SJCRH30 (cell line): ENCODE data around the gene EXPH5. TPM values are rescaled to one million over a fixed set of nuclear protein-coding genes. Genes with fewer than 3 reads are reported as not detected.

Source experiments
- total RNA-seq: library from RNA; depleted of rRNA; stranded (reverse); fragments of >200 nt; shearing (Covaris generic); gene quantifications from 2 replicates; pipeline ENCODE4 v1.2.3, GENCODE V29; 2014; rRNA removed

Gene EXPH5
- total RNA-seq, 1 experiment from 2014 or later, result 0.14 TPM

Other genes with a start within 250 kb of the EXPH5 start
- 0.46 and 0.49 TPM in 2 replicates for gene C11orf65, start 126.2 kb downstream of the EXPH5 start, total RNA-seq
- gene POGLUT3, start 95.4 kb downstream of the EXPH5 start, total RNA-seq, result 28.5 and 32.2 TPM in 2 replicates
- gene DDX10, start 71.3 kb upstream of the EXPH5 start, total RNA-seq, result 39.1 and 43.4 TPM in 2 replicates